Nephron (organoid): ENCODE data around the gene NRIP3.

Source experiments
- H3K27ac Mint-ChIP-seq, 3 experiments: 2 replicates each; pipeline ENCODE4 v1.8.0; 2020; ENCODE audit warnings: mixed read lengths in 3 of 3, mild to moderate bottlenecking in 2 of 3, moderate library complexity in 1 of 3
- H3K27me3 Mint-ChIP-seq: 2 replicates; pipeline ENCODE4 v1.8.0; 2021; ENCODE audit warnings: low read depth, mild to moderate bottlenecking, moderate library complexity, mixed read lengths
- H3K36me3 Mint-ChIP-seq: 2 replicates; pipeline ENCODE4 v1.8.0; 2020; ENCODE audit warnings: low read depth, mixed read lengths
- H3K4me1 Mint-ChIP-seq: 2 replicates; pipeline ENCODE4 v1.8.0; 2020; ENCODE audit warnings: mixed read lengths
- H3K4me3 Mint-ChIP-seq, 3 experiments: 2 replicates each; pipeline ENCODE4 v1.8.0; 2020; ENCODE audit warnings: mild to moderate bottlenecking in 3 of 3, mixed read lengths in 3 of 3, moderate library complexity in 2 of 3
- H3K9me3 Mint-ChIP-seq: 2 replicates; pipeline ENCODE4 v1.8.0; 2020; ENCODE audit warnings: mixed read lengths
- TF ChIP-seq, protein P1 (sequence below), 3 experiments: fragments of 200-600 bp; sonication (generic); IDR thresholded peaks; one replicate each; pipeline ENCODE4 v1.5.0; 2021; ENCODE audit warnings: antibody characterized with exemption in 3 of 3; ENCODE audit not compliant: unreplicated experiment in 3 of 3

The NRIP3 gene

DNA sequence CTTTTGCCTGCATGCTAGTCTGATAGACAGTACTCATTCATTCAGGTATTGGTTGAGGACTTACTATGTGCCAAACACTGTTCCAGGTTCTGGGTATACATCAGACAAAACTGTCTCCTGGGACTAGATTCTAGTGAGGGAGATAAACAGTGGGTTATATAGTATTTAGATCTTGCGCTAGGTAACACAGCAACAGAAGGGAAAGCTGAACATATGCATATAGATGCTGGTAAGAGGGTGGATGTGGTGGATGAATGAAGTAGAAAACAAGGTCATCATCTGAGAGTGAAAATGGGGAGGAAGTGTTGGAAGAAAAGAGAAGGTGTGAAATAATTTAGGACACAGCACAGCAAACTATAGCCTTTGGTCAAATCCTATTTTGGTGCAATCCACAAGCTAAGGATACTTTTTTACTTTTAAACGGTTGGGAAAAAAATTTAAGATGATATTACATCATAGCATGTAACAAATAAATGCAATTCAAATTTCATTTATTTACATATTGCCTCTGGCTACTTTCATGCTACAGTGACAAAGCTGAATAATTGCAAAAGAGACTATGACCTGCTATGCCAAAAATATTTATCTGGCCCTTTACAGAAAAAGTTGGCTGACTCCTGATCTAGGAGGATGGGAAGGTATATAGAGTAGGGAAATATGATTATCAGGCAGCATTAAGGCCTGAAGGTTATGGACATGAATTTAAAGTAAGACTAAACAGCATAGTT lies 32.4 kb downstream of the NRIP3 start:
- Mint-ChIP-seq H3K4me3 (no peak overlapping the region), H3K36me3 (no peaks in the 10 kb centered on the region), H3K27me3 (no peaks in the 10 kb centered on the region), H3K4me1 (no peaks in the 10 kb centered on the region), H3K27ac (no peak overlapping the region), H3K9me3 (no peaks in the 10 kb centered on the region)
- TF ChIP-seq, protein P1, sequence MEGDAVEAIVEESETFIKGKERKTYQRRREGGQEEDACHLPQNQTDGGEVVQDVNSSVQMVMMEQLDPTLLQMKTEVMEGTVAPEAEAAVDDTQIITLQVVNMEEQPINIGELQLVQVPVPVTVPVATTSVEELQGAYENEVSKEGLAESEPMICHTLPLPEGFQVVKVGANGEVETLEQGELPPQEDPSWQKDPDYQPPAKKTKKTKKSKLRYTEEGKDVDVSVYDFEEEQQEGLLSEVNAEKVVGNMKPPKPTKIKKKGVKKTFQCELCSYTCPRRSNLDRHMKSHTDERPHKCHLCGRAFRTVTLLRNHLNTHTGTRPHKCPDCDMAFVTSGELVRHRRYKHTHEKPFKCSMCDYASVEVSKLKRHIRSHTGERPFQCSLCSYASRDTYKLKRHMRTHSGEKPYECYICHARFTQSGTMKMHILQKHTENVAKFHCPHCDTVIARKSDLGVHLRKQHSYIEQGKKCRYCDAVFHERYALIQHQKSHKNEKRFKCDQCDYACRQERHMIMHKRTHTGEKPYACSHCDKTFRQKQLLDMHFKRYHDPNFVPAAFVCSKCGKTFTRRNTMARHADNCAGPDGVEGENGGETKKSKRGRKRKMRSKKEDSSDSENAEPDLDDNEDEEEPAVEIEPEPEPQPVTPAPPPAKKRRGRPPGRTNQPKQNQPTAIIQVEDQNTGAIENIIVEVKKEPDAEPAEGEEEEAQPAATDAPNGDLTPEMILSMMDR (IDR thresholded peaks at IDR 0.05; ENCODE audit: unreplicated experiment in 3 of 3), result no peak

DNA sequence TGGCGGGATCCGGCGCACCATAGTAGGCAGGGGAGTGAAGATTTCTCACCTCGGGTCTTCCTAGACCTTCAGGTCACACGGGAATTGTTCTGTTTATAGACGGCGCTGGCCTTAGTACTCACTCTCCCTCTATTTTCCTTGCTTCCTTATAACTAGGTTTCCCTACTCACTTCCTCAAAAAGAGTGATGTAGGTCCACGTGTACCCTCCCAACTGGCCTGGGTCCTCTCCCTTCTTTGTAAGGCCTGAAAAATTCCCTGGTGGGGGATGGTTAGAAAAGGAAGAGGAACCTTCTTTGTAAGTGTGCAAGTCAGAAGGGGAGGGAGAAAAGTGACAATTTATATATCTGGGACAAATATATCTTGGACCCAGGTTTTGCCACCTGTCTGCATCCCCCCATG lies 36.6 kb downstream of the NRIP3 start:
- Mint-ChIP-seq H3K36me3 (no peaks in the 10 kb centered on the region), H3K27me3 (no peaks in the 10 kb centered on the region), H3K9me3 (no peaks in the 10 kb centered on the region), H3K27ac (peak overlapping the region in 1 of 3 experiments; percentile 17), H3K4me1 (peaks cover 18% of the 10 kb centered on the region), H3K4me3 (peak overlapping the region; percentile 45 to 72 (median 65))
- TF ChIP-seq, protein P1 (IDR thresholded peaks at IDR 0.05; ENCODE audit: unreplicated experiment in 3 of 3), result no peak

DNA sequence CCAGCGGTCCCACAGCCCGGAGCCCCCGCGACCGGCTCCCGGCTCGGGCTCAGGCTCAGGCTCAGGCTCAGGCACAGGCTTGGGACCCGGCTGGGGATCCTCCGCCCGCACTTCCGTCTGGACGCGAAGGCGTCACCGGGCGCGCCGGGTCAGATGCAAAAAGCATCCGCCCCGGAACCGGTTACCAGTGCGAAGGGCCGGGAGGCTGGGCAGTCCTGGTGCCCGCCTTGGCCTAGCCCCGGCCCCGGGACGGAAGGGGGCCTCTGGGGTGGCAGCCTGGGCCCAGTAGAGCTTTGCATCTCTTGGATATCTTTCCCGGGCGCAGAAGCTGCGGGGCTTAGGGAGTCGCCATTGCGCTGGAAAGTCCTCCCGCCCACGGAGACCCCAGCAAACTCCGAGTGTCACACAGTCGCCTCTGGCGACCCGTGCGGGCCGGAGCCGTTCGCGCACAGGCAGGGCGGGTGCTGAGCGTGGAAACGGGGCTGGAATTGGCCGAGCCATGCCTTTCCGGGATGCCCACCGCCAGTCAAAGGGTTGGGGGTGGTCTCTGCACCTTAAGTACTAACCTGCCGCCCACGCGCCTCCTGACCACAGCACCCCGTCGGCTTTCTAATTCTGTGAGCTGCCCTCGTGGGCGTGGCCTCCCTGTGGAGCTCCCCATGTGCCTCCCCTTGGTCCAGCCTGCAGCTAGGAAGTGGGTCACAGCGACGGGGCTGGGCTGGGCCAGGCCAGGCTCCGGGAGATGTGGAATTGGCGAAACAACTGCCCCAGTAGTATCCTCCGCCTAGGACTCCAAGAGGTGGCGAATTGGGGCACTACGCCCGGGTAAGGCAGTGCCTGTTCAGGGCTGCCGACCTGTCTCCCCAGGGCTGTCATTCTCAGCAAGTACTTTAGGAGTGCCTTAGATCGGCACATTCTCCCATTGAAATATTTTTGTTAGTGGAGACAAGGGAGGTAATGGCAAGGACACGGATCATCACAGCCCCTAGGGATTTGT lies 39.2 kb downstream of the NRIP3 start, which contains the start of gene TMEM9B:
TMEM9B (minus strand) TSS at position 119 of the 997 bp plus-strand sequence. CDS start 129 bp downstream, outside the sequence.
- Mint-ChIP-seq H3K27me3 (no peaks in the 10 kb centered on the region), H3K36me3 (no peaks in the 10 kb centered on the region), H3K9me3 (no peaks in the 10 kb centered on the region), H3K4me3 (peak within 1 kb of the TSS; percentile 94 to 98 (median 98)), H3K4me1 (peaks cover 24% of the 10 kb centered on the region), H3K27ac (peak within 1 kb of the TSS; percentile 82 to 96 (median 89))
- TF ChIP-seq, protein P1 (IDR thresholded peaks at IDR 0.05; ENCODE audit: unreplicated experiment in 3 of 3), result no peak

DNA sequence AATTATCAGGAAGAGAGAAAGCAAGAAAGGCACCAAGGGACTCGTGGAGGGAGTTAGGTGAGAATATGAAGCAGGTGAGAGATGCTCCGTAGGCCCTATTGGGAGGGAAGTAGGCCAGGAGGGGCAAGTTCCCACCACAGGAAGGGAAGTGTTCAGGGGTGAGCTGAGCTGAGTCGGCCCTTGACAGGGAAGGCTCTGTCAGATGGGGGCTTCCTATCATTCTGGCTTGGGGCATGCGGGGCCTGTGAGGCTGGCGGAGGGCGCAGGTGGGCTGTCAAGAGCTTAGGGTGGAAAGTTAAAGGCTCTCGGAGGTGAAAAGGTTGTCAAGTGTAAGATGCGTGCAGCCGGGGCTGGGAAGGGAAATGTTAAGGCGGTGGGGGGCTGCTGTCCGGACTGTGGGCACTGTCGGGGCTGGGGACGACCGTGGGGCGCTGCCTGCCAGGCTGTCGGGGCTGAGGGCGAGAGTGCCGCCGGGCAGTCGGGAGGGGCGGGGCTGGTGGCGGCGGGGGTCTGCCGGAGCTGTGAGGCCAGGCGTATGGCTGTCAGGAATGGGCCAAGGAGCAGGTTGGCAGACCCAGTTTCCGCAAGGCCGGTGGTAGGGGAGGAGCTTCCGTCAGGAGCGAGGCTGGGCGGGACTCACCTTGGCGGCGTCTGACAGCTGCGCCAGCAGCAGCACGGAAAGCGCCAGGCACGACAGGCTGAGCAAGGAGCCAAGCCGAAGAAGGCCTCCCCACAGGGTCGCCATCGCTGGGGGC lies 40.1 kb downstream of the NRIP3 start:
- no peaks in the 10 kb centered on the region for H3K36me3 Mint-ChIP-seq
- H3K9me3 Mint-ChIP-seq, result no peaks in the 10 kb centered on the region
- no peaks in the 10 kb centered on the region for H3K27me3 Mint-ChIP-seq
- H3K27ac Mint-ChIP-seq, result peak overlapping the region; percentile 77 to 87 (median 82)
- H3K4me1 Mint-ChIP-seq, result peaks cover 27% of the 10 kb centered on the region
- peak overlapping the region; percentile 94 to 98 (median 98) for H3K4me3 Mint-ChIP-seq
- TF ChIP-seq, protein P1 (IDR thresholded peaks at IDR 0.05; ENCODE audit: unreplicated experiment in 3 of 3), result no peak

DNA sequence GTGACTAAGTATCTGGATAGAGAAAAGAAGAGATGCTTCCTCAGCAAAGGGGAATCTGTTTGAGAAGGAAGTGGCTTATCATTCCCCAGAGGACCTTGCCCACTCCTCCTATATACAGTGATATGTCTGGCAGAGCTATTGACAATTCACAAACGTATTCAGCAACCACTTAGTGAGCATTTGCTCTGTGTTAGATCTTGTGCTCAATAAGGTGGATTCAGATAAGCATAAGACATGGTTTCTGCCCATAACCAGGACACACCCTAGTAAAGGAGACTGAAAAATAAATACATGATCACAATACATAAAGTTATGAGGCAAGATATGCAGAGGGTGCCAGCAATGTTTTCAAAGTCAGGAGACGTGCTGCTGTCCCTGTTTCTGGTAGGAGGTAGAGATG lies 41.0 kb downstream of the NRIP3 start:
- peak overlapping the region; percentile 77 to 87 (median 83) for H3K27ac Mint-ChIP-seq
- H3K27me3 Mint-ChIP-seq, result no peaks in the 10 kb centered on the region
- peaks cover 27% of the 10 kb centered on the region for H3K4me1 Mint-ChIP-seq
- H3K4me3 Mint-ChIP-seq, result peak overlapping the region; percentile 85 to 98 (median 94)
- H3K9me3 Mint-ChIP-seq, result no peaks in the 10 kb centered on the region
- TF ChIP-seq, protein P1 (IDR thresholded peaks at IDR 0.05; ENCODE audit: unreplicated experiment in 3 of 3), result no peak
- no peaks in the 10 kb centered on the region for H3K36me3 Mint-ChIP-seq
